Fibroblast of lung (primary cell): Measurements from ENCODE around the gene PRICKLE1.

Source experiments
- EZH2 ChIP-seq: IDR thresholded peaks from 2 replicates; pipeline ENCODE4 v1.5.1; 2012; ENCODE audit warnings: low read length, control low read depth, mild to moderate bottlenecking; ENCODE audit errors: missing control alignments
- TF ChIP-seq, protein P1 (sequence below), 2 donors: IDR thresholded peaks in 1 of 2; conservative IDR thresholded peaks in 1 of 2; 1 replicate in 1 of 2; 2 replicates in 1 of 2; pipeline ENCODE4 v1.5.1; 2011 to 2012; ENCODE audit warnings: low read length in 2 of 2, control low read depth in 1 of 2, inconsistent platforms in 1 of 2, low read depth in 1 of 2, mild to moderate bottlenecking in 1 of 2

DNA sequence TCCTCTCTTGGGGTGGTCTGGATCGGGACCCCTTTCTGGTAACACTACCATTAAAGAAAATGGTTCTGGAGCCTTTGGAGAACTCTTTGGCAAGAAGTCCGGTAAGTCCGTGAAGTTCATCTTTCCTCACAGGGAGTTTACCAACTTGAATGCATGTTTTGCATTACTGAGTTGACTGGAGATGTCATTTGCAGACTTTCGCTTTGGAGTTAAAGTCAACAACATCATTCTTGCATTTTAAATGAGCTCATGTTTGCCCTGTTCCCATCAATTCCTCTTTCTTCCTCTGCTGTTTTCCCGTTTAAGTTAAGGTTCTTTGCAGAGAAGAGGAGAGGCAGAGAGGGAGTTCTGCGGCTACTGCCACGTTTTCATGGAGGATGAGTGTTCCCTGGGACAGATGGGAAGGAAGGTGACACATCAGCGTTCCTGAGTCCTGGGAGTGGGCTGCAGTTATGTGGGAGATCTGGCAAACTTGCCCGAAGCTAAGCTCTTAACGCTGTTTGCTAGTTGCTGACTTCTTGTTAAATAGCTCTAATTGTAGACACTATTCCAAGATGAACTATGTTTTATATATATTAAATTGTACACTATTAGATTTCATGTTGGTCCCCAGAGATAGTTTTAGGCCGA, 18.8 kb upstream of the PRICKLE1 start:
- TF ChIP-seq, protein P1, sequence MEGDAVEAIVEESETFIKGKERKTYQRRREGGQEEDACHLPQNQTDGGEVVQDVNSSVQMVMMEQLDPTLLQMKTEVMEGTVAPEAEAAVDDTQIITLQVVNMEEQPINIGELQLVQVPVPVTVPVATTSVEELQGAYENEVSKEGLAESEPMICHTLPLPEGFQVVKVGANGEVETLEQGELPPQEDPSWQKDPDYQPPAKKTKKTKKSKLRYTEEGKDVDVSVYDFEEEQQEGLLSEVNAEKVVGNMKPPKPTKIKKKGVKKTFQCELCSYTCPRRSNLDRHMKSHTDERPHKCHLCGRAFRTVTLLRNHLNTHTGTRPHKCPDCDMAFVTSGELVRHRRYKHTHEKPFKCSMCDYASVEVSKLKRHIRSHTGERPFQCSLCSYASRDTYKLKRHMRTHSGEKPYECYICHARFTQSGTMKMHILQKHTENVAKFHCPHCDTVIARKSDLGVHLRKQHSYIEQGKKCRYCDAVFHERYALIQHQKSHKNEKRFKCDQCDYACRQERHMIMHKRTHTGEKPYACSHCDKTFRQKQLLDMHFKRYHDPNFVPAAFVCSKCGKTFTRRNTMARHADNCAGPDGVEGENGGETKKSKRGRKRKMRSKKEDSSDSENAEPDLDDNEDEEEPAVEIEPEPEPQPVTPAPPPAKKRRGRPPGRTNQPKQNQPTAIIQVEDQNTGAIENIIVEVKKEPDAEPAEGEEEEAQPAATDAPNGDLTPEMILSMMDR (conservative IDR thresholded peaks at IDR 0.05 in 1 of 2, IDR thresholded peaks at IDR 0.05 in 1 of 2; ENCODE audit: low read depth in 1 of 2, low read length in 2 of 2), result no peak
- no peak for TF ChIP-seq EZH2
